H1 (cell line): ENCODE data around the gene COLEC12. TPM values are rescaled to one million over a fixed set of nuclear protein-coding genes. Genes with fewer than 3 reads are reported as not detected.

Experiments used
- CTCF ChIA-PET: fragments of 300-600 bp; sonication (Branson Sonifier 250); formaldehyde crosslinking; loops from one replicate; lab custom pipeline; 2021; ENCODE audit not compliant: partially characterized antibody; lab: Charles Lee
- POLR2A ChIA-PET: fragments of 300-600 bp; sonication (Branson Sonifier 250); formaldehyde crosslinking; loops from one replicate; lab custom pipeline; 2021; ENCODE audit warnings: inconsistent platforms; ENCODE audit not compliant: partially characterized antibody; lab: Charles Lee
- DNase-seq, 2 experiments: peaks; one replicate each; pipeline versions ENCODE4 v3.0.0 to v3.0.0-alpha.2; 2010 to 2022; ENCODE audit warnings: low spot score in 2 of 2, low read depth in 1 of 2, mixed read lengths in 1 of 2
- FAIRE-seq: peaks from 2 replicates; lab custom pipeline; 2011; peaks lifted over from hg19 to GRCh38; lab: Jason Lieb, UNC
- H2AFZ ChIP-seq: 2 replicates; pipeline ENCODE4 v1.8.1; 2012; ENCODE audit warnings: low read length, inconsistent platforms
- H2AK5ac ChIP-seq: 2 replicates; pipeline ENCODE4 v1.6.1; 2013; ENCODE audit warnings: low read depth, low read length
- H2BK120ac ChIP-seq: replicated peaks from 2 replicates; pipeline ENCODE3; 2013; ENCODE audit warnings: low read depth, low read length, inconsistent platforms
- H2BK12ac ChIP-seq: 2 replicates; pipeline ENCODE4 v1.6.1; 2013; ENCODE audit warnings: low read depth, low read length
- H2BK15ac ChIP-seq: 2 replicates; pipeline ENCODE4 v1.6.1; 2013; ENCODE audit warnings: low read length
- H2BK20ac ChIP-seq: 2 replicates; pipeline ENCODE4 v1.6.1; 2013; ENCODE audit warnings: low read length
- H2BK5ac ChIP-seq: 2 replicates; pipeline ENCODE4 v1.6.1; 2013; ENCODE audit warnings: low read depth, low read length
- H3K14ac ChIP-seq: 2 replicates; pipeline ENCODE4 v1.6.1; 2013; ENCODE audit warnings: inconsistent platforms; ENCODE audit not compliant: insufficient read length
- H3K18ac ChIP-seq: 2 replicates; pipeline ENCODE4 v1.6.1; 2013; ENCODE audit warnings: low read length; ENCODE audit errors: extremely low read depth
- H3K23ac ChIP-seq: 2 replicates; pipeline ENCODE4 v1.6.1; 2013; ENCODE audit warnings: inconsistent platforms; ENCODE audit not compliant: insufficient read length
- H3K23me2 ChIP-seq: 2 replicates; pipeline ENCODE4 v1.6.1; 2013; ENCODE audit warnings: low read depth, low read length
- H3K27ac ChIP-seq: 2 replicates; pipeline ENCODE4 v1.6.1; 2011; ENCODE audit warnings: low read depth, low read length, inconsistent platforms
- H3K27me3 ChIP-seq, 4 experiments: replicated peaks in 1 of 4; 1 replicate in 1 of 4; 2 replicates in 3 of 4; pipeline versions ENCODE4 v1.6.1 to v1.8.1; 2011 to 2013; ENCODE audit warnings: low read length in 3 of 4, mild to moderate bottlenecking in 3 of 4, inconsistent platforms in 2 of 4, mixed read lengths in 2 of 4, moderate library complexity in 1 of 4; ENCODE audit not compliant: control insufficient read depth in 3 of 4, insufficient read depth in 3 of 4; ENCODE audit errors: extremely low read depth in 1 of 4
- H3K36me3 ChIP-seq, 4 experiments: 2 replicates each; pipeline versions ENCODE4 v1.6.1 to v1.8.1; 2011 to 2013; ENCODE audit warnings: mild to moderate bottlenecking in 4 of 4, low read length in 3 of 4, moderate library complexity in 2 of 4, control low read depth in 1 of 4, inconsistent platforms in 1 of 4; ENCODE audit not compliant: insufficient read depth in 4 of 4, control insufficient read depth in 2 of 4
- H3K4ac ChIP-seq: replicated peaks from 2 replicates; pipeline ENCODE3; 2013; ENCODE audit warnings: low read length, low read depth, mixed read lengths, inconsistent platforms; ENCODE audit not compliant: insufficient read length
- H3K4me1 ChIP-seq, 4 experiments: replicated peaks in 1 of 4; 1 replicate in 1 of 4; 2 replicates in 3 of 4; pipeline versions ENCODE4 v1.6.1 to v1.8.1; 2011 to 2013; ENCODE audit warnings: low read length in 3 of 4, inconsistent platforms in 2 of 4, mixed read lengths in 1 of 4; ENCODE audit not compliant: insufficient read depth in 4 of 4, control insufficient read depth in 3 of 4
- H3K4me2 ChIP-seq, 2 experiments: 2 replicates each; pipeline versions ENCODE4 v1.6.1 to v1.8.1; 2011 to 2013; ENCODE audit warnings: low read depth in 2 of 2, low read length in 2 of 2, control low read depth in 1 of 2, inconsistent platforms in 1 of 2, mild to moderate bottlenecking in 1 of 2; ENCODE audit not compliant: insufficient read depth in 1 of 2
- H3K4me3 ChIP-seq, 4 experiments: fragments of 200-600, 300-600 bp in 1 of 4; sonication (generic), shearing (Covaris generic), sonication (Bioruptor Twin) in 1 of 4; 2 replicates each; pipeline versions ENCODE4 v1.5.1 to v1.8.1; 2011 to 2016; ENCODE audit warnings: low read length in 4 of 4, low read depth in 3 of 4, control low read depth in 2 of 4, inconsistent platforms in 2 of 4, mild to moderate bottlenecking in 2 of 4, mixed read lengths in 1 of 4, moderate library complexity in 1 of 4; ENCODE audit not compliant: insufficient read depth in 2 of 4; ENCODE audit errors: extremely low read depth in 1 of 4
- H3K56ac ChIP-seq: replicated peaks from 2 replicates; pipeline ENCODE3; 2013; ENCODE audit warnings: low read depth, mild to moderate bottlenecking, mixed read lengths, low read length, inconsistent platforms; ENCODE audit not compliant: insufficient read length
- H3K79me1 ChIP-seq: 2 replicates; pipeline ENCODE4 v1.6.1; 2013; ENCODE audit warnings: low read depth, low read length, control low read depth
- H3K79me2 ChIP-seq, 2 experiments: 2 replicates each; pipeline versions ENCODE4 v1.6.1 to v1.8.1; 2012 to 2013; ENCODE audit warnings: low read length in 2 of 2, mild to moderate bottlenecking in 2 of 2, inconsistent platforms in 1 of 2; ENCODE audit not compliant: insufficient read depth in 2 of 2, control insufficient read depth in 1 of 2
- H3K9ac ChIP-seq, 4 experiments: replicated peaks in 1 of 4; 1 replicate in 1 of 4; 2 replicates in 3 of 4; pipeline versions ENCODE4 v1.6.1 to v1.8.1; 2011 to 2013; ENCODE audit warnings: low read depth in 3 of 4, low read length in 3 of 4, control low read depth in 2 of 4, mild to moderate bottlenecking in 2 of 4, moderate library complexity in 2 of 4, inconsistent platforms in 1 of 4; ENCODE audit errors: extremely low read depth in 1 of 4
- H3K9me3 ChIP-seq, 2 experiments: 2 replicates each; pipeline versions ENCODE4 v1.6.1 to v1.8.1; 2012 to 2013; ENCODE audit warnings: mild to moderate bottlenecking in 2 of 2, moderate library complexity in 2 of 2, control low read depth in 1 of 2, inconsistent platforms in 1 of 2, low read depth in 1 of 2, low read length in 1 of 2, mixed read lengths in 1 of 2; ENCODE audit not compliant: insufficient read depth in 2 of 2
- H4K20me1 ChIP-seq, 2 experiments: replicated peaks in 1 of 2; 2 replicates each; pipeline versions ENCODE3 to v1.8.1; 2011 to 2013; ENCODE audit warnings: inconsistent platforms in 2 of 2, low read length in 2 of 2, mild to moderate bottlenecking in 1 of 2; ENCODE audit not compliant: insufficient read depth in 2 of 2, control insufficient read depth in 1 of 2
- H4K5ac ChIP-seq: 2 replicates; pipeline ENCODE4 v1.6.1; 2013; ENCODE audit warnings: low read length, low read depth, mixed read lengths, inconsistent platforms; ENCODE audit not compliant: insufficient read length
- H4K8ac ChIP-seq: 2 replicates; pipeline ENCODE4 v1.8.0; 2013; ENCODE audit warnings: mild to moderate bottlenecking, moderate library complexity, low read length, inconsistent platforms; ENCODE audit not compliant: insufficient read depth; ENCODE audit errors: extremely low read depth
- H4K91ac ChIP-seq: replicated peaks from 2 replicates; pipeline ENCODE3; 2013; ENCODE audit warnings: low read length, mixed read lengths, inconsistent platforms; ENCODE audit not compliant: insufficient read length
- FOSL1 ChIP-seq: IDR thresholded peaks from 2 replicates; pipeline ENCODE4 v1.6.1; 2011; ENCODE audit warnings: mild to moderate bottlenecking, low read depth, low read length, moderate library complexity; ENCODE audit not compliant: insufficient read depth
- NANOG ChIP-seq: IDR thresholded peaks from 2 replicates; pipeline ENCODE4 v1.6.1; 2011; ENCODE audit warnings: low read length, low read depth, mild to moderate bottlenecking, inconsistent platforms; ENCODE audit not compliant: insufficient read depth, poor library complexity, severe bottlenecking
- SIX5 ChIP-seq: IDR thresholded peaks from 2 replicates; pipeline ENCODE4 v1.6.1; 2011; ENCODE audit warnings: mild to moderate bottlenecking, low read depth, low read length
- TBP ChIP-seq: IDR thresholded peaks from 2 replicates; pipeline ENCODE4 v1.6.1; 2011; ENCODE audit warnings: low read depth, low read length, improper control_type of control experiment
- WGBS, 2 experiments: shearing (Covaris generic) in 1 of 2; methylation state at CpG; one replicate each; pipeline versions ENCODE4 v1.1.6 to v1.1.7; 2013 to 2015; ENCODE audit warnings: low lambda C conversion rate in 2 of 2, mixed read lengths in 2 of 2, inconsistent platforms in 1 of 2, low coverage in 1 of 2, missing lambda C conversion rate in 1 of 2; ENCODE audit not compliant: insufficient replicate concordance in 2 of 2, insufficient coverage in 1 of 2, insufficient read length in 1 of 2; ENCODE audit errors: extremely low coverage in 1 of 2, missing lambda C conversion rate in 1 of 2; 5-methylcytosine and 5-hydroxymethylcytosine counted together
- polyA plus RNA-seq, 7 experiments: library from polyadenylated mRNA; depleted of rRNA in 3 of 7; stranded (reverse) in 5 of 7; unstranded in 2 of 7; fragments of >200 nt in 5 of 7; fragments of 200-250 nt in 2 of 7; gene quantifications; 1 replicate in 5 of 7; 2 replicates in 1 of 7; 4 replicates in 1 of 7; pipeline versions ENCODE4 v1.2.1 to v1.2.3, GENCODE V29; 2011 to 2013; ENCODE audit warnings: missing spikeins in 2 of 7, mixed read lengths in 2 of 7
- total RNA-seq: library from RNA; stranded (reverse); fragmentation: NEBNext Ultra II Directional; extraction: Animal tissue kit (Norgen Biotek cat#: 25700); gene quantifications from 2 replicates; pipeline ENCODE4 v1.2.1, GENCODE V29; 2021
- TF ChIP-seq, protein P1 (sequence below): IDR thresholded peaks from 2 replicates; pipeline ENCODE4 v1.6.1; 2012; ENCODE audit warnings: inconsistent platforms
- TF ChIP-seq, protein P2 (sequence below): IDR thresholded peaks from 2 replicates; pipeline ENCODE4 v1.6.1; 2012; ENCODE audit warnings: inconsistent platforms

The COLEC12 gene
- total and polyA plus RNA-seq, 2 of the 8 experiments (the other 6 are each of a cell fraction or from before 2014, with no cell fraction given), result 0.44 to 2.3 TPM

DNA sequence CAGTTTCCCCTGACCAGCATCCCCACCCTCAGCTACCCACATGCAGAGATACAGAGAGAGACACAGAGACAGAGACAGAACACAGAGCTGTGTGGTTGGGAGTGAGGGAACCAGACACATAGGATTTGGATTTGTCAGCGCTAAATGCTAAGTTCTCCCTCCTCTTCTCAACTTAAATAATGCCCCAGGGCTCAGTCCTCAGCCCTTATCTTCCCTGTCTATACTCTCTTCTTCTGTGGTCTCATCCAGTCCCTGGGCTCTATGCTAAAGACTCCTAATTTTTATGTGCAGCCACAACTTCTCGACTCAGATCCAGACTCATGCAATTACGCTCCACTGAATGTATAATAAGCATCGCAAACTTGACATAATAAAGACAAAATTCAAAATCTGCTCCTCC, 47.1 kb downstream of the COLEC12 start:
- H4K8ac ChIP-seq, result no peak overlapping the region
- POLR2A ChIA-PET, result no interaction called here
- TF ChIP-seq SIX5, result no peak
- no peak for TF ChIP-seq NANOG
- TF ChIP-seq FOSL1, result no peak
- TF ChIP-seq, protein P1, sequence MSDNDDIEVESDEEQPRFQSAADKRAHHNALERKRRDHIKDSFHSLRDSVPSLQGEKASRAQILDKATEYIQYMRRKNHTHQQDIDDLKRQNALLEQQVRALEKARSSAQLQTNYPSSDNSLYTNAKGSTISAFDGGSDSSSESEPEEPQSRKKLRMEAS, result no peak
- TF ChIP-seq, protein P2, sequence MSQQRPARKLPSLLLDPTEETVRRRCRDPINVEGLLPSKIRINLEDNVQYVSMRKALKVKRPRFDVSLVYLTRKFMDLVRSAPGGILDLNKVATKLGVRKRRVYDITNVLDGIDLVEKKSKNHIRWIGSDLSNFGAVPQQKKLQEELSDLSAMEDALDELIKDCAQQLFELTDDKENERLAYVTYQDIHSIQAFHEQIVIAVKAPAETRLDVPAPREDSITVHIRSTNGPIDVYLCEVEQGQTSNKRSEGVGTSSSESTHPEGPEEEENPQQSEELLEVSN, result no peak
- TF ChIP-seq TBP, result no peak
- TF ChIP-seq, all 59 proteins: peak for 0
- H3K56ac ChIP-seq, result no peak overlapping the region
- CTCF ChIA-PET, result no interaction called here
- H3K4ac ChIP-seq, result no peak overlapping the region
- no peak overlapping the region for H2AK5ac ChIP-seq
- no peak overlapping the region for H3K18ac ChIP-seq
- FAIRE-seq, result no peak
- 93% methylated on average over 4 of the region's 4 CpGs; no CpG with 5 or more reads in 1 of the 2 experiments for WGBS, 2 experiments
- no peaks in the 10 kb centered on the region for H3K23me2 ChIP-seq
- no peak overlapping the region for H2BK120ac ChIP-seq
- peaks cover 3 to 4% of the 10 kb centered on the region in 2 experiments; a peak in 3 of 4 replicates for H3K9me3 ChIP-seq
- H4K20me1 ChIP-seq, result no peaks in the 10 kb centered on the region
- no peaks in the 10 kb centered on the region for H3K27me3 ChIP-seq
- H3K4me3 ChIP-seq, result no peak overlapping the region
- no peak overlapping the region for H3K14ac ChIP-seq
- peaks cover 0 to 2% (median 0%) of the 10 kb centered on the region in 4 experiments; a peak in 3 of 7 replicates for H3K4me1 ChIP-seq
- H3K23ac ChIP-seq, result no peak overlapping the region
- no peak overlapping the region for H2BK15ac ChIP-seq
- H2BK20ac ChIP-seq, result no peak overlapping the region
- H4K91ac ChIP-seq, result no peak overlapping the region
- H3K27ac ChIP-seq, result no peak overlapping the region
- no peak overlapping the region for H3K9ac ChIP-seq
- DNase-seq, result no peak
- H3K4me2 ChIP-seq, result no peak overlapping the region
- H2BK5ac ChIP-seq, result no peak overlapping the region
- no peak overlapping the region for H4K5ac ChIP-seq
- no peak overlapping the region for H2BK12ac ChIP-seq
- no peaks in the 10 kb centered on the region for H3K79me1 ChIP-seq
- no peaks in the 10 kb centered on the region for H3K79me2 ChIP-seq
- no peaks in the 10 kb centered on the region for H3K36me3 ChIP-seq
- H2AFZ ChIP-seq, result no peak overlapping the region
